ENCODE results near the gene CAPZA1.

- TF ChIP-seq EZH2 (IDR thresholded peaks at IDR 0.05; ENCODE audit: insufficient read depth, poor library complexity, severe bottlenecking) (no peak), EZH2phosphoT487 (IDR thresholded peaks at IDR 0.05; ENCODE audit: insufficient read depth, low read depth) (no peak)
These were observed 57.9 kb downstream of the CAPZA1 start for GRCh38 chr1:112677501-112677900.

All from GM23248 (cell line).